ENCODE results near the gene RBM8A.

Gene RBM8A

DNA sequence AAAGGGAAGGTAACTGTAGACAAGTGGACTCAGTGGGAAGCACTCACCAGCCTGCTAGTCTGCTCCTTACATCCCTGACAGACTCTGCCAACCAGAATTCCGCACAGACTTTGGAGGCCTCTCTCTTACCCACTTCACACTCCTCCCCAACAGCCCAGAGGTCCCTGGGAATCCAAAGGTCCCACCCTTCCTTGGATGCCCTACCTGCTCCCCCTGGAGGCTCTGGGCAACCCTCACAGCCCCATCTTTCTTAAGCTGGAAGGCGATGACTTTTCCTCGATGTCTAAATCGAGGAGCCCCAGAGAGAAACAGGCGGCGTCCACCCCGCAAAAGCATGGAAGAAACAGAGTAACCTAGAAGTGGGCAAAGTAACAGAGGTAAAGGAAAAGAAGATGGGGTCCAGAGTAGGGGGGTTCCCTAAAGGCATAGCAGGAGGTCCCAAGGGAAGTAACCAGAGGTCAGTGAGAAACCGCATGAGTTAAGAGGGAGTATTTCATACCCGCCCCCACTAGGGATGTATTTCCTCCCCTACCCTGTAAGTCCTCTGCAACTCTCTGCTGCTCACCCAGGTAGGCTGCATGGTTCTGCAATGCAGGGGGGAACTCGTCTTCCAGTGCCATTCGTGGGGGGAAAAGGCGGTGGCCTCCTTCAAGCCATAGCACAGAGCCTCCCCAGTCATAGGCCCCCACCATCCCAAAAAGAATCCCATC lies 25.8 kb downstream of the RBM8A start:
- TF ChIP-seq, protein P1, sequence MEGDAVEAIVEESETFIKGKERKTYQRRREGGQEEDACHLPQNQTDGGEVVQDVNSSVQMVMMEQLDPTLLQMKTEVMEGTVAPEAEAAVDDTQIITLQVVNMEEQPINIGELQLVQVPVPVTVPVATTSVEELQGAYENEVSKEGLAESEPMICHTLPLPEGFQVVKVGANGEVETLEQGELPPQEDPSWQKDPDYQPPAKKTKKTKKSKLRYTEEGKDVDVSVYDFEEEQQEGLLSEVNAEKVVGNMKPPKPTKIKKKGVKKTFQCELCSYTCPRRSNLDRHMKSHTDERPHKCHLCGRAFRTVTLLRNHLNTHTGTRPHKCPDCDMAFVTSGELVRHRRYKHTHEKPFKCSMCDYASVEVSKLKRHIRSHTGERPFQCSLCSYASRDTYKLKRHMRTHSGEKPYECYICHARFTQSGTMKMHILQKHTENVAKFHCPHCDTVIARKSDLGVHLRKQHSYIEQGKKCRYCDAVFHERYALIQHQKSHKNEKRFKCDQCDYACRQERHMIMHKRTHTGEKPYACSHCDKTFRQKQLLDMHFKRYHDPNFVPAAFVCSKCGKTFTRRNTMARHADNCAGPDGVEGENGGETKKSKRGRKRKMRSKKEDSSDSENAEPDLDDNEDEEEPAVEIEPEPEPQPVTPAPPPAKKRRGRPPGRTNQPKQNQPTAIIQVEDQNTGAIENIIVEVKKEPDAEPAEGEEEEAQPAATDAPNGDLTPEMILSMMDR (IDR thresholded peaks at IDR 0.05; ENCODE audit: insufficient read depth, low read depth, low read length, missing control alignments): no peak
- no peak overlapping the region for H3K4me3 ChIP-seq (ENCODE audit: low read length)
- no peak for DNase-seq (ENCODE audit: low read depth)

DNA sequence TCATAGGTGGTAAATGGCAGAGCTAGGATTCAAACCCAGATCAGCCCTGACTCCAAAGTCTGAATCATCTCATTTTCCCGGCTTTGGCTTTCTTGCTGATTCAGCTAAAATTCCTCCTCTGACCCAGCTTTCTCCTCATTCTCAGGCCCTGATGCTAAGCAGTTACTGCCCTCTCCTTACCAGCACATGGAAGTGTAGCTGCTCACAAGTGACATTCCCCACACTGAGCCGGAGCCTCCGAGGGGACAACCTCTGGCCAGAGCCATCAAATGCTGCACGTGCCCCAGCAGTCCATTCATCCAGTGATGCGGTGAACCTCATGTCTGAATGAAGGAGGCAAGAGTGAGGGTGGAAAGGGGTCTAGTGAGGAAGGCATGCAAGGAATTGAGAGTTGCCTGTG lies 28.5 kb downstream of the RBM8A start:
- no peak for DNase-seq (ENCODE audit: low read depth)
- H3K4me3 ChIP-seq (ENCODE audit: low read length): no peak overlapping the region
- TF ChIP-seq, protein P1 (IDR thresholded peaks at IDR 0.05; ENCODE audit: insufficient read depth, low read depth, low read length, missing control alignments): no peak

DNA sequence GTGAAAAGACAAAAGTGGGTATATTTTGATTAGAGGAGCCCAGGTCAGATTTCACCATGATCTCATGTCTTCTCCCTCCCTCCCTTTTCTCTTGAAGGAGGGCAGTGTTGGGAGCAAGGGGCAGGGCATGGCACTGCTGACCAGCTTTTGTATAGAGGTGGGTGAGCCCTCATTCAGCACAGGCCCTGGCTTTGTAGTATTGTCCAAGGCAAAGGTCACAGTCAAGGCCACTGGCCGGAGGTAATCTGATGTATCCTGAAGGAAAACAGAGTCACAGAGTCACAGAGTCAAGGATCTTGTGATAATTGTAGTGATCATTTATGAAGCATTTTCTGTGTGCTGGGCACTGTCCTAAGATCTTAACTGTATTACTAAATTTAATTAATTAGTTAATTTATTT lies 29.3 kb downstream of the RBM8A start:
- TF ChIP-seq, protein P1 (IDR thresholded peaks at IDR 0.05; ENCODE audit: insufficient read depth, low read depth, low read length, missing control alignments): no peak
- no peak overlapping the region for H3K4me3 ChIP-seq (ENCODE audit: low read length)
- no peak for DNase-seq (ENCODE audit: low read depth)

DNA sequence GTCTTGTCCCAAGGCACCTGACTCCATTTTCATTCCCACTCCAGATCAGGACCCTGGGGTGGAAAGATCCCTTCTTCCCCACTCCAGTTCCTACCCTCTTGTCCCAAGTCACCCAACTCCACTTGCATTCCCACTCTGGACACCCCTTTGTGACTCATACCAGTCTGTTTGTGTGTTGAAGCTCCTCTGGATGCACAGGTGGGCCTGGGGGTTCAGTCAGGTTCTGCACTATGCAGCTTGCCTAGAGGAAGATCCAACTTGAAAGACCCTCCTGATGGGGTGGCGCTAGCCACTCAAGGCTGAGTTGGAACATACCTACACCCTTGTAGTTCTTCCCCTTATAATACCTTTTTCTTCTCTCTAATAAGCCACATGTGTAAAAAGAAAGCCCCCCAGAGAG lies 31.8 kb downstream of the RBM8A start:
- TF ChIP-seq, protein P1 (IDR thresholded peaks at IDR 0.05; ENCODE audit: insufficient read depth, low read depth, low read length, missing control alignments): no peak
- H3K4me3 ChIP-seq (ENCODE audit: low read length): no peak overlapping the region
- DNase-seq (ENCODE audit: low read depth): no peak

DNA sequence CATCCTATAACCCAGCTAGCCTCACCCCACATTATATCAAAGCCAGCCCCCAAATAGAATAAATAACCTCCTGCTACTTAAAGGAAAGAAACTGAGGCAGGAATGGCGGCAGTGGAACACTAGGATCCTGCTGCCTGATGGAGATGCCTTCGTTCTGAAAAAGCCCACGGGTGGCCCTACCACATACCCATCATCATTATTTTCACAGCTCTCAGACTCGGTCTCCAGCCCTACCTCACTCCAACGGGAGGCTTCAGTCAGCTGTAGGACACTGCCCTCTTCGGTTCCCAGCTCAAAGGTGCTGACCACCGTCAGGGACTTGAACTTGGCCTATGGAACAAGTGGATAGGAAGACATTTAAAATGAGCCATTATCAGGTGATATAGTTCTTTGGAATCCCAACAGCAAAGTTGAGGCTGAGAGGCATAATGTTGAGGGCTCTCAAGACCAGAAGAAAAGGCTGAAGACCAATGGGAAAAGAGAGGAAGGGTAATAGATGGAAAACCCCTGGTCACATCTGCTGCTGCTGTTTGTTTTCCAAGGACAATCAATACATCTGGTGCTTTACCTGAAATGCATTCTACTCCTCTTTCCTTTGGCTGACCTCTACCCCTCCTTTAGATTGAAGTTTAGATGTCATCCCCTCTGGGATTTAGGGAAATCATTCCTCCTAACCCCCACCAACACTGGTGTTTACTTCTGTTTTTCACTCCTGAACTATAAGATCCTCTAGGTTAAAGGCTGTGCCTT lies 33.8 kb downstream of the RBM8A start:
- TF ChIP-seq, protein P1 (IDR thresholded peaks at IDR 0.05; ENCODE audit: insufficient read depth, low read depth, low read length, missing control alignments): no peak
- no peak for DNase-seq (ENCODE audit: low read depth)
- no peak overlapping the region for H3K4me3 ChIP-seq (ENCODE audit: low read length)

DNA sequence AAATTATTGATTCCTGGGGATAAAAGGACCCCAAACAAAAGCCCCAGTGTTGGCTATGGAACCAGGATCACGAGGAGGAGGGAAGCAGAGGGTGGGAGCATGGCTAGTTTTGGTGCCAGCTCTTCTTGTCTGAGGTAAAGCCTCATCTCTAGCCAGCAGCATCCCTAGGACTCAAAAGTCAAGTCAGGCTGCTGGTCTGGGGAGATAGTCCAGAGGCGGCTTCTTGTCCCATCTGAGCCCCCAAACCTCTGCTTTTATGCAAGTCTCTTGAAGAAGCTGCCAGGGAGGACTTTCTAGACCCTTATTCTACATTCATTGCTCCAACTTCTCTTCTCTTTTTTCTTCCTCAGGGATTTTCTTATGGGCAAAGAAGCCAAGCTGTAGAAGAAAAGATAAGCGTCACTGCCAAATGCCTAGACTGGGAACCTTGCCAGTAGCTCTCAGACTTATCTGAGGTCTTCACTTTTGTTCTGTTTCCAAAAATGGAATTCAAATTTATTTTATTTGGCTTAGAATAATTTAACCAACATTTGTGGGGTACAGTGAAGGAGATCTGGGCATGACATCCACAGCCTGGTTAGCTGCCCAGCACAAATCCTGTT lies 34.7 kb downstream of the RBM8A start:
- no peak for DNase-seq (ENCODE audit: low read depth)
- TF ChIP-seq, protein P1 (IDR thresholded peaks at IDR 0.05; ENCODE audit: insufficient read depth, low read depth, low read length, missing control alignments): no peak
- no peak overlapping the region for H3K4me3 ChIP-seq (ENCODE audit: low read length)
